GM12801 (cell line): ENCODE data around the gene RBM19.

Source experiments
- CTCF ChIP-seq: IDR thresholded peaks from one replicate; pipeline ENCODE4 v1.5.1; 2011; ENCODE audit warnings: control low read depth; ENCODE audit not compliant: insufficient read length; ENCODE audit errors: extremely low read depth

The RBM19 gene

GRCh38 chr12:114004402-114004801 is 38.3 kb upstream of the RBM19 start:
- no peak for TF ChIP-seq CTCF

GRCh38 chr12:114003286-114003685 is 37.2 kb upstream of the RBM19 start:
- no peak for TF ChIP-seq CTCF

- no peak for TF ChIP-seq CTCF
These were observed 35.6 kb upstream of the RBM19 start for GRCh38 chr12:114001511-114002340.

GRCh38 chr12:114000861-114001260 is 34.7 kb upstream of the RBM19 start:
- no peak for TF ChIP-seq CTCF

GRCh38 chr12:113997365-113997764 is 31.2 kb upstream of the RBM19 start:
- TF ChIP-seq CTCF, result no peak

- no peak for TF ChIP-seq CTCF
These were observed 29.9 kb upstream of the RBM19 start for GRCh38 chr12:113996026-113996425.

GRCh38 chr12:113994051-113994450 is 27.9 kb upstream of the RBM19 start:
- no peak for TF ChIP-seq CTCF
